Measurements from ENCODE around the gene ACTRT2. TPM values are rescaled to one million over a fixed set of nuclear protein-coding genes. Genes with fewer than 3 reads are reported as not detected.

The ACTRT2 gene
- not detected for total RNA-seq

GRCh38 chr1:3021233-3021671 is at the start of gene ACTRT2:
ACTRT2 (plus strand) TSS chr1:3021467; CDS start chr1:3021687, 220 bp downstream.
- Histone ChIP-seq H3K9me3 (no peaks in the 10 kb centered on the region), H3K4me3 (no peak within 1 kb of the TSS), H3K36me3 (no peaks in the 10 kb centered on the region), H3K27me3 (peaks cover 56% of the 10 kb centered on the region), H3K4me1 (no peaks in the 10 kb centered on the region), H3K27ac (no peak within 1 kb of the TSS)
- TF ChIP-seq, protein P1, sequence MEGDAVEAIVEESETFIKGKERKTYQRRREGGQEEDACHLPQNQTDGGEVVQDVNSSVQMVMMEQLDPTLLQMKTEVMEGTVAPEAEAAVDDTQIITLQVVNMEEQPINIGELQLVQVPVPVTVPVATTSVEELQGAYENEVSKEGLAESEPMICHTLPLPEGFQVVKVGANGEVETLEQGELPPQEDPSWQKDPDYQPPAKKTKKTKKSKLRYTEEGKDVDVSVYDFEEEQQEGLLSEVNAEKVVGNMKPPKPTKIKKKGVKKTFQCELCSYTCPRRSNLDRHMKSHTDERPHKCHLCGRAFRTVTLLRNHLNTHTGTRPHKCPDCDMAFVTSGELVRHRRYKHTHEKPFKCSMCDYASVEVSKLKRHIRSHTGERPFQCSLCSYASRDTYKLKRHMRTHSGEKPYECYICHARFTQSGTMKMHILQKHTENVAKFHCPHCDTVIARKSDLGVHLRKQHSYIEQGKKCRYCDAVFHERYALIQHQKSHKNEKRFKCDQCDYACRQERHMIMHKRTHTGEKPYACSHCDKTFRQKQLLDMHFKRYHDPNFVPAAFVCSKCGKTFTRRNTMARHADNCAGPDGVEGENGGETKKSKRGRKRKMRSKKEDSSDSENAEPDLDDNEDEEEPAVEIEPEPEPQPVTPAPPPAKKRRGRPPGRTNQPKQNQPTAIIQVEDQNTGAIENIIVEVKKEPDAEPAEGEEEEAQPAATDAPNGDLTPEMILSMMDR (IDR thresholded peaks at IDR 0.05) = no peak
- TF ChIP-seq EP300 (IDR thresholded peaks at IDR 0.05) = no peak
- TF ChIP-seq POLR2A (IDR thresholded peaks at IDR 0.05) = no peak
- no peak for TF ChIP-seq POLR2AphosphoS5 (IDR thresholded peaks at IDR 0.05)
- 43% methylated on average over 1 of the region's 8 CpGs; no CpG with 5 or more reads in 1 of the 2 donors for WGBS, 2 donors (ENCODE audit: low coverage in 1 of 2)
- ATAC-seq = no peak

- ATAC-seq = no peak
- WGBS, 2 donors (ENCODE audit: low coverage in 1 of 2) = no CpG with 5 or more reads among the region's 9 CpGs
- peaks cover 0 to 6% (median 0%) of the 10 kb centered on the region in 3 donors for H3K4me1 ChIP-seq
- H3K36me3 ChIP-seq = no peaks in the 10 kb centered on the region
- no peak overlapping the region for H3K27ac ChIP-seq
- no peaks in the 10 kb centered on the region for H3K9me3 ChIP-seq
- TF ChIP-seq POLR2AphosphoS5 (IDR thresholded peaks at IDR 0.05) (no peak), EP300 (IDR thresholded peaks at IDR 0.05) (no peak), POLR2A (IDR thresholded peaks at IDR 0.05) (no peak)
- no peak overlapping the region for H3K4me3 ChIP-seq
- H3K27me3 ChIP-seq = peaks cover 68% of the 10 kb centered on the region
These were observed 49.7 kb upstream of the ACTRT2 start for GRCh38 chr1:2971609-2972008.

- no peaks in the 10 kb centered on the region for H3K36me3 ChIP-seq
These were observed 49.0 kb upstream of the ACTRT2 start for GRCh38 chr1:2972011-2972878.

GRCh38 chr1:2972879-2973575 is 48.2 kb upstream of the ACTRT2 start:
- H3K4me3 ChIP-seq = no peak overlapping the region
- no peaks in the 10 kb centered on the region for H3K9me3 ChIP-seq
- H3K4me1 ChIP-seq = no peaks in the 10 kb centered on the region
- ATAC-seq = no peak
- H3K27me3 ChIP-seq = peaks cover 54% of the 10 kb centered on the region
- no peaks in the 10 kb centered on the region for H3K36me3 ChIP-seq
- TF ChIP-seq POLR2AphosphoS5 (IDR thresholded peaks at IDR 0.05) (no peak), POLR2A (IDR thresholded peaks at IDR 0.05) (no peak), EP300 (IDR thresholded peaks at IDR 0.05) (no peak)
- TF ChIP-seq, protein P1 (IDR thresholded peaks at IDR 0.05) = no peak
- no peak overlapping the region for H3K27ac ChIP-seq
- WGBS, 2 donors (ENCODE audit: low coverage in 1 of 2) = 85% methylated on average over 2 of the region's 14 CpGs; no CpG with 5 or more reads in 1 of the 2 donors

More at GRCh38 chr1:2972011-2972878, 49.0 kb upstream of the ACTRT2 start:
- no peak overlapping the region for H3K27ac ChIP-seq
- no CpG with 5 or more reads among the region's 27 CpGs for WGBS, 2 donors (ENCODE audit: low coverage in 1 of 2)
- no peaks in the 10 kb centered on the region for H3K9me3 ChIP-seq
- H3K27me3 ChIP-seq = peaks cover 61% of the 10 kb centered on the region
- H3K4me3 ChIP-seq = no peak overlapping the region
- TF ChIP-seq POLR2A (IDR thresholded peaks at IDR 0.05) (no peak), EP300 (IDR thresholded peaks at IDR 0.05) (no peak), POLR2AphosphoS5 (IDR thresholded peaks at IDR 0.05) (no peak)
- TF ChIP-seq, protein P1 (IDR thresholded peaks at IDR 0.05) = no peak
- no peak for ATAC-seq
- peaks cover 0 to 3% (median 0%) of the 10 kb centered on the region in 3 donors for H3K4me1 ChIP-seq

Measured in gastroesophageal sphincter (tissue), 4 donors.